K562 (cell line): ENCODE results near the gene DEPP1. TPM values are rescaled to one million over a fixed set of nuclear protein-coding genes. Genes with fewer than 3 reads are reported as not detected.

ENCODE experiments used
- ATAC-seq: fragments of 200-7000 bp; cut with Tn5 transposase; 3 replicates; pipeline ENCODE4 v1.9.1; 2020; ENCODE audit warnings: moderate library complexity
- BruUV-seq: library from RNA; stranded (reverse); fragments of 400-500 nt; replicated peaks from 2 replicates; lab custom pipeline; 2021; lab: Mats Ljungman, UMichigan
- CTCF ChIA-PET: fragments of 300-600 bp; formaldehyde crosslinking; extraction: SDS; loops from one replicate; lab custom pipeline; 2021; ENCODE audit warnings: low intra/inter-chr PET ratio; lab: Yijun Ruan, JAX
- POLR2A ChIA-PET: fragments of 300-600, 350-650 bp; sonication (Branson Sonifier 250); formaldehyde crosslinking; extraction: SDS; loops from one replicate; lab custom pipeline; 2021; ENCODE audit warnings: antibody characterized with exemption, inconsistent platforms; lab: Yijun Ruan, JAX
- DNase-seq, 4 experiments: peaks; one replicate each; pipeline versions ENCODE4 v3.0.0 to v3.0.0-alpha.2; 2011 to 2018; ENCODE audit warnings: low spot score in 3 of 4, mixed read lengths in 3 of 4; ENCODE audit errors: extremely low read depth in 1 of 4
- FAIRE-seq: peaks from 2 replicates; lab custom pipeline; 2011; peaks lifted over from hg19 to GRCh38; lab: Jason Lieb, UNC
- H2AFZ ChIP-seq: 2 replicates; pipeline ENCODE4 v1.6.0; 2011; ENCODE audit warnings: low read depth, low read length, control low read depth, inconsistent platforms
- H3K27ac ChIP-seq: fragments of 200-600 bp; 3 replicates; pipeline ENCODE4 v1.8.0; 2011; ENCODE audit warnings: low read depth, mild to moderate bottlenecking, control low read depth, inconsistent platforms, low read length, moderate library complexity, mixed read lengths; ENCODE audit errors: extremely low read depth
- H3K27me3 ChIP-seq, 2 experiments: fragments of 300-600 bp in 1 of 2; 2 replicates in 1 of 2; 3 replicates in 1 of 2; pipeline versions ENCODE4 v1.6.0 to v1.8.0; 2011; ENCODE audit warnings: inconsistent platforms in 2 of 2, low read length in 2 of 2, mild to moderate bottlenecking in 1 of 2, mixed read lengths in 1 of 2, moderate library complexity in 1 of 2; ENCODE audit not compliant: control insufficient read depth in 2 of 2, insufficient read depth in 2 of 2
- H3K36me3 ChIP-seq: fragments of 300-600 bp; 3 replicates; pipeline ENCODE4 v1.8.0; 2011; ENCODE audit warnings: mild to moderate bottlenecking, low read length, inconsistent platforms; ENCODE audit not compliant: control insufficient read depth, insufficient read depth
- H3K4me1 ChIP-seq, 2 experiments: fragments of 200-600 bp in 1 of 2; replicated peaks in 1 of 2; 2 replicates in 1 of 2; 3 replicates in 1 of 2; pipeline versions ENCODE4 v1.5.1 to v1.8.0; 2011; ENCODE audit warnings: inconsistent platforms in 2 of 2, low read length in 2 of 2, mild to moderate bottlenecking in 1 of 2, mixed read lengths in 1 of 2, moderate library complexity in 1 of 2; ENCODE audit not compliant: control insufficient read depth in 2 of 2, insufficient read depth in 2 of 2
- H3K4me2 ChIP-seq: 2 replicates; pipeline ENCODE4 v1.6.1; 2011; ENCODE audit warnings: low read length, control low read depth, inconsistent platforms, mixed read lengths; ENCODE audit not compliant: insufficient read depth
- H3K4me3 ChIP-seq: fragments of 200-600 bp; sonication (generic), shearing (Covaris generic); 2 replicates; pipeline ENCODE4 v1.5.1; 2016; ENCODE audit warnings: control low read depth, inconsistent platforms
- H3K79me2 ChIP-seq: fragments of 200-600 bp; 3 replicates; pipeline ENCODE4 v1.8.0; 2011; ENCODE audit warnings: low read length, inconsistent platforms; ENCODE audit not compliant: control insufficient read depth, insufficient read depth
- H3K9ac ChIP-seq, 2 experiments: 2 replicates each; pipeline versions ENCODE4 v1.6.0 to v1.6.1; 2011; ENCODE audit warnings: low read depth in 2 of 2, low read length in 2 of 2, control low read depth in 1 of 2, inconsistent platforms in 1 of 2, mild to moderate bottlenecking in 1 of 2, mixed read lengths in 1 of 2; ENCODE audit not compliant: insufficient read depth in 1 of 2
- H3K9me1 ChIP-seq: one replicate; pipeline ENCODE4 v1.6.0; 2011; ENCODE audit warnings: inconsistent platforms, mild to moderate bottlenecking, low read length, moderate library complexity; ENCODE audit not compliant: control insufficient read depth, insufficient read depth
- H3K9me3 ChIP-seq: replicated peaks from 2 replicates; pipeline ENCODE4 v1.5.1; 2011; ENCODE audit warnings: low read depth, low read length, inconsistent platforms; ENCODE audit not compliant: control insufficient read depth, insufficient read depth
- H4K20me1 ChIP-seq: replicated peaks from 2 replicates; pipeline ENCODE4 v1.6.1; 2011; ENCODE audit warnings: low read length, inconsistent platforms, mixed read lengths; ENCODE audit not compliant: control insufficient read depth, insufficient read depth
- ARID3A ChIP-seq: IDR thresholded peaks from 2 replicates; pipeline ENCODE4 v1.6.1; 2012; ENCODE audit warnings: low read depth, low read length, improper control_type of control experiment, borderline replicate concordance
- BHLHE40 ChIP-seq: IDR thresholded peaks from 2 replicates; pipeline ENCODE4 v1.6.1; 2011; ENCODE audit warnings: low read length, improper control_type of control experiment
- GTF2E2 ChIP-seq: fragments of 200-800 bp; sonication (Bioruptor generic); IDR thresholded peaks from 2 replicates; pipeline ENCODE4 v1.6.1; 2016; ENCODE audit warnings: missing genetic modification characterization, missing compliant biosample characterization
- MYNN ChIP-seq, 2 experiments: sonication (generic); formaldehyde crosslinking in 1 of 2; IDR thresholded peaks; 2 replicates each; pipeline versions ENCODE4 v1.5.0 to v1.6.1; 2016 to 2020; ENCODE audit warnings: antibody characterized with exemption in 1 of 2, missing genetic modification reagents in 1 of 2
- NELFE ChIP-seq: IDR thresholded peaks from 2 replicates; pipeline ENCODE4 v1.6.1; 2011; ENCODE audit warnings: mild to moderate bottlenecking; ENCODE audit not compliant: insufficient read depth, insufficient read length
- NFYB ChIP-seq: IDR thresholded peaks from 2 replicates; pipeline ENCODE4 v1.6.1; 2011; ENCODE audit warnings: mild to moderate bottlenecking, moderate library complexity; ENCODE audit not compliant: insufficient read length; ENCODE audit errors: extremely low read depth
- RBM17 ChIP-seq: fragments of 200-400 bp; formaldehyde crosslinking; IDR thresholded peaks from 2 replicates; pipeline ENCODE4 v1.6.1; 2017; ENCODE audit warnings: low read depth, mild to moderate bottlenecking, low read length, borderline replicate concordance
- SMARCA4 ChIP-seq: fragments of 450-650 bp; IDR thresholded peaks from 2 replicates; pipeline ENCODE4 v1.6.1; 2016
- TAF7 ChIP-seq: fragments of 450-650 bp; IDR thresholded peaks from 2 replicates; pipeline ENCODE4 v1.6.1; 2016; ENCODE audit warnings: missing genetic modification characterization, missing compliant biosample characterization
- TGIF2 ChIP-seq: sonication (generic); formaldehyde crosslinking; IDR thresholded peaks from 2 replicates; pipeline ENCODE4 v1.8.1; 2022; ENCODE audit warnings: mild to moderate bottlenecking, missing genetic modification reagents, moderate library complexity
- TOE1 ChIP-seq, 2 experiments: fragments of 450-650 bp in 1 of 2; sonication (generic) in 1 of 2; formaldehyde crosslinking in 1 of 2; IDR thresholded peaks; 2 replicates each; pipeline versions ENCODE4 v1.7.1 to v1.8.0; 2016 to 2022; ENCODE audit warnings: borderline replicate concordance in 2 of 2, mild to moderate bottlenecking in 2 of 2, antibody characterized with exemption in 1 of 2, inconsistent platforms in 1 of 2, low read depth in 1 of 2, missing genetic modification reagents in 1 of 2, moderate library complexity in 1 of 2
- ZKSCAN3 ChIP-seq: fragments of 250-450 bp; sonication (Bioruptor Pico); IDR thresholded peaks from 2 replicates; pipeline ENCODE4 v1.4.0; 2020
- ZNF12 ChIP-seq: sonication (generic); formaldehyde crosslinking; IDR thresholded peaks from 2 replicates; pipeline ENCODE4 v1.4.0; 2020; ENCODE audit warnings: mild to moderate bottlenecking, missing genetic modification reagents
- ZNF347 ChIP-seq: fragments of 450-650 bp; formaldehyde crosslinking; IDR thresholded peaks from 2 replicates; pipeline ENCODE4 v1.4.0; 2020; ENCODE audit warnings: low read depth, mild to moderate bottlenecking, moderate library complexity
- ZNF644 ChIP-seq: fragments of 200-800 bp; sonication (Bioruptor generic); IDR thresholded peaks from 2 replicates; pipeline ENCODE4 v1.6.1; 2016; ENCODE audit warnings: low read depth, missing genetic modification characterization, missing compliant biosample characterization
- ZZZ3 ChIP-seq: fragments of 450-650 bp; IDR thresholded peaks from 2 replicates; pipeline ENCODE4 v1.6.1; 2016; ENCODE audit warnings: antibody characterized with exemption, mild to moderate bottlenecking, moderate library complexity
- WGBS: fragments of 100-300 bp; shearing (Covaris generic); methylation state at CpG from one replicate; pipeline ENCODE4 v1.1.6; 2016; ENCODE audit warnings: low coverage, mixed read lengths; ENCODE audit not compliant: insufficient coverage; ENCODE audit errors: missing lambda C conversion rate; 5-methylcytosine and 5-hydroxymethylcytosine counted together
- in situ Hi-C: fragments of 300-500 bp; cut with MboI; formaldehyde crosslinking; loops from 4 replicates; pipeline ENCODE4 v1.15.0; 2018; ENCODE audit warnings: inconsistent platforms, mixed read lengths
- intact Hi-C: fragments of 100-400 bp; cut with micrococcal nuclease; formaldehyde crosslinking; loops from 2 replicates; pipeline ENCODE4 v1.14.2; 2022
- polyA plus RNA-seq, 8 experiments: library from polyadenylated mRNA; depleted of rRNA in 4 of 8; stranded (reverse) in 5 of 8; unstranded in 3 of 8; fragments of >200 nt; fragmentation: Nextera tagmentation in 2 of 8; fragmentation: Illumina TruSeq in 1 of 8; extraction: Ambion mirVana in 2 of 8; extraction: Trizol in 1 of 8; gene quantifications; 2 replicates each; pipeline versions ENCODE4 v1.2.1 to v1.2.3, GENCODE V29; 2011 to 2014; ENCODE audit warnings: inconsistent platforms in 1 of 8, missing spikeins in 1 of 8
- total RNA-seq, 7 experiments: library from RNA; depleted of rRNA in 6 of 7; stranded (reverse); fragments of >200 nt in 6 of 7; fragmentation: Illumina TruSeq in 2 of 7; extraction: Trizol in 2 of 7; gene quantifications; 2 replicates each; pipeline versions ENCODE4 v1.2.1 to v1.2.3, GENCODE V29; 2011 to 2021; ENCODE audit warnings: low replicate concordance in 1 of 7

DEPP1 gene
- total and polyA plus RNA-seq, 9 of the 15 experiments (the other 6 are each of a cell fraction or from before 2014, with no cell fraction given): 0.04 to 0.54 (median 0.20) TPM; not detected in 1

DNA sequence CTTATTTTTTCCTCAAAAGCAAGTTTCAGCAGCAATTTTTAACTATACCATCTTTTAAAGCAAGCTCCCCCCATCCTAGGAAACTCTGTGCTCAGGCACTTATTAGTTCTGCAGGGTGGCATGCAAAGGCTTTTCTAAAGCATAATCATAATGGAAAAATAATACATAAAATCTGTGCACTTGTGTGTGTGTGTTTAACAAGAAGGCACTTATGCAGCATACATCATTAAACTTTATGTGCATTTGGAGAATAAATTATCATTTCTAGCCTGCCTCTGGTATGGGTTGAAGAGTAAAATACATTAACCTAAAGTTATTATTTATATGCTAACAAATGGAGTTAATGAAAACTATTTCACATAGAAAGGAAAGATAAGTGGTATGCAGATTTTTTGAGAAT, 24.6 kb downstream of the DEPP1 start:
- TF ChIP-seq ZNF347 (CRISPR knock-in tag) (no peak), MYNN (IDR thresholded peaks at IDR 0.05) (no peak), MYNN (CRISPR knock-in tag; IDR thresholded peaks at IDR 0.05) (no peak), TOE1 (IDR thresholded peaks at IDR 0.05; ENCODE audit: borderline replicate concordance) (no peak), TOE1 (CRISPR knock-in tag; IDR thresholded peaks at IDR 0.05; ENCODE audit: borderline replicate concordance, low read depth) (no peak)
- TF ChIP-seq, all 486 proteins: peak for 0
- Histone ChIP-seq H2AFZ (no peak overlapping the region), H4K20me1 (no peaks in the 10 kb centered on the region), H3K4me2 (no peak overlapping the region), H3K27me3 (peaks cover 22 to 36% of the 10 kb centered on the region in 2 experiments; a peak in 4 of 5 replicates), H3K4me3 (no peak overlapping the region), H3K79me2 (no peaks in the 10 kb centered on the region), H3K9ac (no peak overlapping the region), H3K9me1 (no peaks in the 10 kb centered on the region), H3K9me3 (no peaks in the 10 kb centered on the region), H3K36me3 (no peaks in the 10 kb centered on the region), H3K4me1 (peaks cover under 1 to 7% of the 10 kb centered on the region in 2 experiments; a peak in 3 of 5 replicates), H3K27ac (no peak overlapping the region)
- POLR2A ChIA-PET: no interaction called here
- FAIRE-seq (no peak), DNase-seq (no peak), ATAC-seq (no peak)
- intact Hi-C loops: no loop called here
- CTCF ChIA-PET: no interaction called here
- no TSS peak for BruUV-seq
- in situ Hi-C loops: no loop called here

- Histone ChIP-seq H3K9me3 (no peaks in the 10 kb centered on the region), H2AFZ (no peak overlapping the region), H3K4me3 (no peak overlapping the region), H3K9ac (no peak overlapping the region), H3K9me1 (no peaks in the 10 kb centered on the region), H3K27ac (no peak overlapping the region), H4K20me1 (no peaks in the 10 kb centered on the region), H3K79me2 (no peaks in the 10 kb centered on the region), H3K27me3 (peaks cover 22 to 36% of the 10 kb centered on the region in 2 experiments; a peak in 4 of 5 replicates), H3K4me2 (no peak overlapping the region), H3K4me1 (no peaks in the 10 kb centered on the region), H3K36me3 (no peaks in the 10 kb centered on the region)
- WGBS: 0% methylated on average over 2 of the region's 2 CpGs
- in situ Hi-C loops (no loop called here), intact Hi-C loops (no loop called here)
- FAIRE-seq (peak; percentile 42), DNase-seq (no peak), ATAC-seq (no peak)
- ChIA-PET POLR2A (interaction anchor here (0.9 to 1.0 kb wide), 2 partner anchors 9 to 11 kb away, joined by 3 read pairs; no protein-coding TSS in a partner anchor), CTCF (no interaction called here)
- BruUV-seq: no TSS peak
- TF ChIP-seq ZNF644 (tag) (no peak), RBM17 (no peak), NFYB (no peak), SMARCA4 (no peak), NELFE (no peak), TGIF2 (CRISPR knock-in tag) (no peak), BHLHE40 (no peak), ZNF12 (CRISPR knock-in tag) (no peak), ZKSCAN3 (CRISPR knock-in tag) (no peak), ARID3A (no peak), ZZZ3 (no peak), GTF2E2 (tag) (no peak), TAF7 (tag) (no peak)
These were observed 25.8 kb downstream of the DEPP1 start for GRCh38 chr10:44952779-44953231.
